ENCODE data around the gene NFKBIA. TPM values are rescaled to one million over a fixed set of nuclear protein-coding genes. Genes with fewer than 3 reads are reported as not detected.
"Not testable (repeated sequence)": the region's sequence is repeated elsewhere in the genome, so short reads cannot be mapped to it uniquely, and the experiment has no call there.

NFKBIA gene, protein sequence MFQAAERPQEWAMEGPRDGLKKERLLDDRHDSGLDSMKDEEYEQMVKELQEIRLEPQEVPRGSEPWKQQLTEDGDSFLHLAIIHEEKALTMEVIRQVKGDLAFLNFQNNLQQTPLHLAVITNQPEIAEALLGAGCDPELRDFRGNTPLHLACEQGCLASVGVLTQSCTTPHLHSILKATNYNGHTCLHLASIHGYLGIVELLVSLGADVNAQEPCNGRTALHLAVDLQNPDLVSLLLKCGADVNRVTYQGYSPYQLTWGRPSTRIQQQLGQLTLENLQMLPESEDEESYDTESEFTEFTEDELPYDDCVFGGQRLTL
- total RNA-seq, result 30.3 and 31.2 TPM in 2 replicates
- long read RNA-seq, transcript NFKBIA-201 (6 exons, 1,558 nt), result major isoform, 5 of 6 reads
- long read RNA-seq, partial matches to known transcripts, result 0 of 6 reads
- long read RNA-seq, other reads (novel, unspliced or antisense), result 1 of 6 reads

DNA sequence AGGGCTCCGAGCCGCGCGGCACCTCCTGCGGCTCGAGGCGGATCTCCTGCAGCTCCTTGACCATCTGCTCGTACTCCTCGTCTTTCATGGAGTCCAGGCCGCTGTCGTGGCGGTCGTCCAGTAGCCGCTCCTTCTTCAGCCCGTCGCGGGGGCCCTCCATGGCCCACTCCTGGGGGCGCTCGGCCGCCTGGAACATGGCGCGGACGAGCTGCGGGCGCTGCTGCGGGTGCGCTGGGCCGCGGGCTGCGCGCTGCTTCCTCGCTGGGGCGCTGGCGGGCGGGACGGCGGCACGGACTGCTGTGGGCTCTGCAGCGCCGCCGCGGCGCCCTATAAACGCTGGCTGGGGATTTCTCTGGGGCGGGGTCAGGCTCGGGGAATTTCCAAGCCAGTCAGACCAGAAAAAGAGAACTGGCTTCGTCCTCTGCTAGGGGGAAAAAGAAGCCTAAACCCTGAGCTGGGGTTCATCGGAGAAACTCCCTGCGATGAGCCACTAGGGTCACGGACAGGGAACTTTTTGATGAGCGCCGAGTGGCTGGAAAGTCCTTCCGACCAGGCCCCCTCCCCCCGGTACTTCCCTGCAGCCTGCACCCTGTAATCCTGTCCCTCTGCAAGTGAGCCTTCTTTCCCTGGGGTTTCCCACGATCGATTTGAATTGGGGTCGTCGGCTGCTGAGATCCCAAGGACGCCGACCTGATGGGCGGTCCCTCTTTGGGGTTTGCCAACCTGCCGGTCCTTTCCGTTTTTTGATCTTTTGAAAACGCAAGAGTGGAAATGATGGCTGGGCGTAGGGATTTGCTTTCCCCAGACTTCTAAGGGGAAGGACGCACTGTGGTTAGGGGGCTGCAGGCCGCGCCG, at the start of gene NFKBIA:
TSS of gene NFKBIA (minus strand) at position 301 of the 855 bp plus-strand sequence. CDS start at position 196, 105 bp downstream.
- Mint-ChIP-seq H3K36me3 (ENCODE audit: low read depth) (no peaks in the 10 kb centered on the region), H3K4me3 (peak within 1 kb of the TSS; percentile 97), H3K4me1 (peaks cover 22% of the 10 kb centered on the region), H3K27me3 (ENCODE audit: low read depth) (no peaks in the 10 kb centered on the region), H3K9me3 (no peaks in the 10 kb centered on the region), H3K27ac (ENCODE audit: unreplicated experiment) (peak within 1 kb of the TSS; percentile 97)
- TF ChIP-seq, protein P1, sequence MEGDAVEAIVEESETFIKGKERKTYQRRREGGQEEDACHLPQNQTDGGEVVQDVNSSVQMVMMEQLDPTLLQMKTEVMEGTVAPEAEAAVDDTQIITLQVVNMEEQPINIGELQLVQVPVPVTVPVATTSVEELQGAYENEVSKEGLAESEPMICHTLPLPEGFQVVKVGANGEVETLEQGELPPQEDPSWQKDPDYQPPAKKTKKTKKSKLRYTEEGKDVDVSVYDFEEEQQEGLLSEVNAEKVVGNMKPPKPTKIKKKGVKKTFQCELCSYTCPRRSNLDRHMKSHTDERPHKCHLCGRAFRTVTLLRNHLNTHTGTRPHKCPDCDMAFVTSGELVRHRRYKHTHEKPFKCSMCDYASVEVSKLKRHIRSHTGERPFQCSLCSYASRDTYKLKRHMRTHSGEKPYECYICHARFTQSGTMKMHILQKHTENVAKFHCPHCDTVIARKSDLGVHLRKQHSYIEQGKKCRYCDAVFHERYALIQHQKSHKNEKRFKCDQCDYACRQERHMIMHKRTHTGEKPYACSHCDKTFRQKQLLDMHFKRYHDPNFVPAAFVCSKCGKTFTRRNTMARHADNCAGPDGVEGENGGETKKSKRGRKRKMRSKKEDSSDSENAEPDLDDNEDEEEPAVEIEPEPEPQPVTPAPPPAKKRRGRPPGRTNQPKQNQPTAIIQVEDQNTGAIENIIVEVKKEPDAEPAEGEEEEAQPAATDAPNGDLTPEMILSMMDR (conservative IDR thresholded peaks at IDR 0.05), result peak; percentile 43
- DNase-seq (ENCODE audit: low read depth, low spot score), result peak; percentile 73

DNA sequence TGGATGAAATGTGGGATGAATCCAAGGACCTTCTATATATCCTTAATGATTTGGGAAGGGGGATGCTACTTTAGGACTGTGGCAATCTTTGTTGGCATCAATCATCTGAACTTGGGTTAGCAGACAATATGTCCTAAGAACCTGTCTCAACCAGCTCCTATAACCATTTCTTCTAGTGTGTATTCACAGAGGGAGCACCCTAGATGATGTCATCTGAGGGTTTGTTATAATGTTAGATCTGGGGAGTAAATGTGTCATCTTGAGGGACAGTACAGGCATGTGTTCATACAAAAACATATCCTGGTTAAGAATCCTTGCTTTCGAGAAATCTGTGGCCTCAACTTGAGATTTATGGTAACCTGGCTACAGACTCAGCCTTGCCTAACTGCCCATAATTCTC, 41.9 kb upstream of the NFKBIA start:
- Mint-ChIP-seq H3K4me3 (no peak overlapping the region), H3K27ac (ENCODE audit: unreplicated experiment) (no peak overlapping the region), H3K4me1 (no peaks in the 10 kb centered on the region), H3K36me3 (ENCODE audit: low read depth) (no peaks in the 10 kb centered on the region), H3K9me3 (no peaks in the 10 kb centered on the region), H3K27me3 (ENCODE audit: low read depth) (no peaks in the 10 kb centered on the region)
- no peak for DNase-seq (ENCODE audit: low read depth, low spot score)
- TF ChIP-seq, protein P1 (conservative IDR thresholded peaks at IDR 0.05), result no peak

DNA sequence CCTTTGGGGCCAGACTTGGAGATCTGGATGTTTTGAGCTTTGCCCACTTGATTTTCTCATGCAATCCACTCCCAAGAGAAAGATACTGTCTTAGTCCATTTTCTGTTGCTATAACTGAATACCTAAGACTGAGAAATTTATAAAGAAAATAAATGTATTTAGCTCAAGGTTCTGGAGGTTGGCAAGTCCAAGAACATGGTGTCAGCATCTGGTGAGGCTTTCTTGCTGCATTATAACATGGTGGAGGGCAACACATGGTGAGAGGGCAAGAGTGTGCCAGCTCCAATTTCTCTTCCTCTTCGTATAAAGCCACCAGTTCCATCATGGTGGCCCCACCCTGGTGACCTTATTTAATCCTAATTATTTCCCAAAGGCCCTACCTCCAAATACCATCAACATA, 39.6 kb upstream of the NFKBIA start:
- Mint-ChIP-seq H3K27me3 (ENCODE audit: low read depth) (no peaks in the 10 kb centered on the region), H3K27ac (ENCODE audit: unreplicated experiment) (no peak overlapping the region), H3K9me3 (no peaks in the 10 kb centered on the region), H3K4me3 (no peak overlapping the region), H3K36me3 (ENCODE audit: low read depth) (no peaks in the 10 kb centered on the region), H3K4me1 (no peaks in the 10 kb centered on the region)
- TF ChIP-seq, protein P1 (conservative IDR thresholded peaks at IDR 0.05), result no peak
- DNase-seq (ENCODE audit: low read depth, low spot score), result no peak

DNA sequence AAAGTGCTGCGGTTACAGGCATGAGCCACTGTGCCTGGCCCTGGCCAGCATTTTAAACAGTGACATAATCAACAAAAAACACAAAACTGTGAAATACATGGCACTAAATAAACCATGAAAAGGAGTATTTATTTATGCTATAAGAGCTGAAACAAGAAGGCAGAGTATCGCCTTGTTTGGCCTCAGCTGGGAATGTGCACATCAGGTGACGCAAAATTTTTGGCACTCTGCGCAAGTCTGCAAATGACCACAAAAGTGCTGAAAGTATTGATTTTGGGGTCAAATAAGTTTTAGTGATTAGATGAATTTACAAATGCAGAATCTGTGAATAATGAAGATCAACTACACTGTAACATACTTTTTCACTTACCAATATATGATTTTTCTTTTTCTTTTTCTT, 36.6 kb upstream of the NFKBIA start:
- no peaks in the 10 kb centered on the region for H3K27me3 Mint-ChIP-seq (ENCODE audit: low read depth)
- no peaks in the 10 kb centered on the region for H3K9me3 Mint-ChIP-seq
- no peaks in the 10 kb centered on the region for H3K36me3 Mint-ChIP-seq (ENCODE audit: low read depth)
- H3K4me1 Mint-ChIP-seq, result no peaks in the 10 kb centered on the region
- DNase-seq (ENCODE audit: low read depth, low spot score), result no peak
- no peak overlapping the region for H3K27ac Mint-ChIP-seq (ENCODE audit: unreplicated experiment)
- TF ChIP-seq, protein P1 (conservative IDR thresholded peaks at IDR 0.05), result no peak
- H3K4me3 Mint-ChIP-seq, result no peak overlapping the region

DNA sequence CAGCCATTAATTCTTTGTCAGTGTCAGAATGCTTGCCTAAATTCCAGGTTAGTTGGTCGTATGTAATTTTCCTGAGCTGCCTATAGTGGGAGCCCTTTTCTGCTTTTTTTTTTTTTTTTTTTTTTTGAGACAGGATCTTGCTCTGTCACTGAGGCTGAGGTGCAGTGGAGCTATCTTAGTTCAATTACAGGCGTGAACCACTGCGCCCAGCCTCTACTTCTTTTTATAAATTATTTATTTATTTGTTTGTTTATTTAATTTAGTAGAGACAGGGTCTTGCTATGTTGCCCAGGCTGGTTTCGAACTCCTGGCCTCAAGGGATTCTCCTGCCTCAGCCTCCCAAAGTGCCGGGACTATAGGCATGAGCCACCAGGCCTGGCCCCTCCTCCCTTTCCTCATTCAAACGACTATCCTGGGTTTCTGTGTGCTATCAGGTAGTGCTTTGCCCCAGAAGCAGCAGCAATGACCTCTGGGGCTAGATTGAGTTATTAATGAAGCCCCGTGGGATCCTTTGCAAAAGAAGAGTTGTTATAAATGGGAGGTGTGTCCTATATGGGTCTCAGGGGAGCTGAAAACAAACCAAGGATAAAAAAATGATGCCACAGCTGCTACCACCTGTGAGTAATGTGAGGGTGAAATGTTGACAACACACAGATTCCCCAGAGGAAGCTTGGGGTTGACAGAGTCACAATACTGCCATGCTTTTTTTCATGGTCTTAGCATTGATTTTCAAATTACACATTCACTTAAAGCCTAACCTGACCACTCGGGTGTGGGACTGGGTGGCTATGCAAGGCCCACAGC, 34.6 kb upstream of the NFKBIA start:
- H3K4me1 Mint-ChIP-seq, result no peaks in the 10 kb centered on the region
- no peak for DNase-seq (ENCODE audit: low read depth, low spot score)
- H3K27me3 Mint-ChIP-seq (ENCODE audit: low read depth), result no peaks in the 10 kb centered on the region
- no peaks in the 10 kb centered on the region for H3K9me3 Mint-ChIP-seq
- TF ChIP-seq, protein P1 (conservative IDR thresholded peaks at IDR 0.05), result peak; percentile 69
- H3K4me3 Mint-ChIP-seq, result no peak overlapping the region
- H3K36me3 Mint-ChIP-seq (ENCODE audit: low read depth), result no peaks in the 10 kb centered on the region
- H3K27ac Mint-ChIP-seq (ENCODE audit: unreplicated experiment), result no peak overlapping the region

DNA sequence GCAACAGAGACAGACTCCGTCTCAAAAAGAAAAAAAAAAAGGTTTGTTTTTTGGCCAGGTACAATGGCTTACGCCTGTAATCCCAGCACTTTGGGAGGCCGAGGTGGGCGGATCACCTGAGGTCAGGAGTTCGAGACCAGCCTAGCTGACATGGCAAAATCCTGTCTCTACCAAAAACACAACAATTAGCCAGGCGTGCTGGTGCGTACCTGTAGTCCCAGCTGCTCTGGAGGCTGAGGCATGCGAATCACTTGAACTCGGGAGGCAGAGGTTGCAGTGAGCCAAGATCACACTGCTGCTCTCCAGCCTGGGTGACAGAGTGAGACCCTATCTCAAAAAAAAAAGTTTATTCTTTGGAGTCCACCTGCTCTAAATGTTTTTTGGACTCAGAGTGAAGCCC, 33.9 kb upstream of the NFKBIA start:
- H3K36me3 Mint-ChIP-seq (ENCODE audit: low read depth); DNase-seq (ENCODE audit: low read depth, low spot score); H3K27me3 Mint-ChIP-seq (ENCODE audit: low read depth); H3K4me1 Mint-ChIP-seq; H3K9me3 Mint-ChIP-seq; H3K27ac Mint-ChIP-seq (ENCODE audit: unreplicated experiment); H3K4me3 Mint-ChIP-seq: not testable (repeated sequence)
